HG02970 (cell line): Measurements from ENCODE around the gene UNC119B.
"Not testable (repeated sequence)": the region's sequence is repeated elsewhere in the genome, so short reads cannot be mapped to it uniquely, and the experiment has no call there.

Experiments used
- ATAC-seq: cut with Tn5 transposase; IDR thresholded peaks from one replicate; pipeline ENCODE4 v1.9.1; 2021; ENCODE audit warnings: mild to moderate bottlenecking, moderate library complexity, moderate number of reproducible peaks; ENCODE audit not compliant: unreplicated experiment, low FRiP score

Gene UNC119B

GRCh38 chr12:120718055-120718454 is 7.8 kb downstream of the UNC119B start:
- no peak for ATAC-seq

- no peak for ATAC-seq
These were observed 8.8 kb downstream of the UNC119B start for GRCh38 chr12:120719072-120719471.

DNA sequence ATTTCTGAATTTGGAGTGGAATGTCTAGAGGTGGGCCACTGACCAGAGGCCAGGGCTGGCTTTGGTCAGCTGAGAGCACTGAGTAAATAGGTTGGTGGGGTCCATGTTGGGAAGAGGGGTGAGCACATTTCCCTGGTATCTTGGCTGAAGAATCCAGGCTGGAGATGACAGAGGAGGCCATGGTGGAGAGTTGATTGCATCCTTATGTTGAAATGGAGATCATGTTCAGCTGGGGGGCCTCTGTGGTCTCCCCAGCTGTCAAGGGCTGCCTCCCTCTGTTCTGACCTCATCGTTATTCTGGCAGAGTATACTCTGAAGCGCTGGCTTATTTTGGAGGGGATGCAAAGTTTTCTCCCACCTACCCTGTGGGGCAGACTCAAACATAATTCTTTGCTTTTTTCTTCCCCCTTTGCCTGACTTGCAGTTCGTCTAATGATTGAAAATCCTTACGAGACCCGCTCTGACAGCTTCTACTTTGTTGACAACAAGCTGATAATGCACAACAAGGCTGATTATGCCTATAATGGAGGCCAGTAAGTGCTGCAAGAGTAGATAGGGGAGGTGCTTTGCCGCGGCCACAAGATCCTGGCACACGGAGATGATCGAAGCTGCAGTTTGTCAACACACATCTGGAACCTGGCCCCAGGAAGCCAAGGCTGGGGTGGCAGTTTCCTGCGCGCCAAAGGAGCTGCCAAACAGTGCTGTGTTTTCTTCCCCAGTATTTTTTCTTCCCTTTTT is 9.4 kb downstream of the UNC119B start:
- ATAC-seq = no peak

- no peak for ATAC-seq
These were observed 10.2 kb downstream of the UNC119B start for GRCh38 chr12:120720234-120720986.

DNA sequence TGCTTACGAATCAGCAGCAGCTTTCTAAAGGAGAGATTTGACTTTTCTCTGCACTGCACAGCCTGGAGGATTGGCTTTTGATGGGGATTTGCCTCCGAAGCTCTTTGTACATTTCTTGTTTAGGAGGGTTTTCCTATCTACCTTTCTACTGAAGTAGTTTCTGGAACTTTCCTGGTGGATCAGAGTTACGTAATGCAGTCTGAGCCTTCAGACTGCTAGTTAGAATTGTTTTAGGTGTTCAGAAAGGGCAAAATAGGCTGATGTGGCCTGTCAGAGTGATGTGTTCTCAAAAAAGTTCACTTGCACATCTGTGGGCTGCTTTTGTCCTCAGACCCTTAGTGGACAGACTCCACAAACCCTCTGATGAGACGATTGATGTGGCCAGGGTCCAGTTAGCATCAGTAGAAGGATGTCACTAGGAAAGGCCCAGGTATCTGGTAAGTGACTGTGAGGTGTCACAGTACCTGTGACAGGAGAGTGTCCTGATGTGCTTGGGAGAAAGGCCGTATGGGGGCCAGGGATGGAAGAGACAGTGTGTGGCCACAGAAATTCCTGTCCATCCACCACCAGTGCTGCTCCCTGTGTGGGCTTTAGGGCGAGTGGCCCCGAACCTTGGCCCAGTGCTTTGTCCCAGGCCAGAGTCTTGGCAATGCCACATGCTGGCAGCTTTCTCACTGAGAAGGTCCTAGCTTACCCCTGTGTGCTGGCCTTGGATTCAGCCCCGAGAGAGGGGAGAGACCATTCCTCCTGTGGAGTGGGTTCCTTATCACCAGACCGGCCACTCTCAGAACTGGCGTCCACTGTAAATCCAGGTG is 10.9 kb downstream of the UNC119B start:
- no peak for ATAC-seq

DNA sequence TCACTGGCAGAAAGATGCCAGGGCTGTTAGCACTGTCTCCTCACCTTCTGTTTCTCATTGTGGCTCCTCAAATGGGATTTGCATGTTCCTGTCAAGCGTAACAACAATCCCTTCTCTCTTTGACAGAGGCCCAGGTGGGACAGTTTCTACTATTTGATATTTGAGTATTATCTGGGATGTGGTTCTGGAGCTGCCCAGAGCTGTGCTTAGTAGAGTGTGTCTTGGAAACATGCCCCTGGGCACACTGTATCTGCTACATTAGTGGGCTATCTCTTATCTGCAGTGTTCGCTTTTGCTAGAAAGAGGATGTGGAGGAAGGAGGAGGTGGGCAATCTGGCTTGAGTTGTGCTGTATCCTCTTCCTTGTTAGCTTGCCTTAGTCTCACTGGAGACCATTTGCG is 11.6 kb downstream of the UNC119B start:
- no peak for ATAC-seq

- ATAC-seq = no peak
These were observed 12.5 kb downstream of the UNC119B start for GRCh38 chr12:120722784-120723183.

GRCh38 chr12:120724720-120725119 is 14.5 kb downstream of the UNC119B start:
- ATAC-seq = no peak

GRCh38 chr12:120725151-120725658 is 14.9 kb downstream of the UNC119B start:
- ATAC-seq = no peak

DNA sequence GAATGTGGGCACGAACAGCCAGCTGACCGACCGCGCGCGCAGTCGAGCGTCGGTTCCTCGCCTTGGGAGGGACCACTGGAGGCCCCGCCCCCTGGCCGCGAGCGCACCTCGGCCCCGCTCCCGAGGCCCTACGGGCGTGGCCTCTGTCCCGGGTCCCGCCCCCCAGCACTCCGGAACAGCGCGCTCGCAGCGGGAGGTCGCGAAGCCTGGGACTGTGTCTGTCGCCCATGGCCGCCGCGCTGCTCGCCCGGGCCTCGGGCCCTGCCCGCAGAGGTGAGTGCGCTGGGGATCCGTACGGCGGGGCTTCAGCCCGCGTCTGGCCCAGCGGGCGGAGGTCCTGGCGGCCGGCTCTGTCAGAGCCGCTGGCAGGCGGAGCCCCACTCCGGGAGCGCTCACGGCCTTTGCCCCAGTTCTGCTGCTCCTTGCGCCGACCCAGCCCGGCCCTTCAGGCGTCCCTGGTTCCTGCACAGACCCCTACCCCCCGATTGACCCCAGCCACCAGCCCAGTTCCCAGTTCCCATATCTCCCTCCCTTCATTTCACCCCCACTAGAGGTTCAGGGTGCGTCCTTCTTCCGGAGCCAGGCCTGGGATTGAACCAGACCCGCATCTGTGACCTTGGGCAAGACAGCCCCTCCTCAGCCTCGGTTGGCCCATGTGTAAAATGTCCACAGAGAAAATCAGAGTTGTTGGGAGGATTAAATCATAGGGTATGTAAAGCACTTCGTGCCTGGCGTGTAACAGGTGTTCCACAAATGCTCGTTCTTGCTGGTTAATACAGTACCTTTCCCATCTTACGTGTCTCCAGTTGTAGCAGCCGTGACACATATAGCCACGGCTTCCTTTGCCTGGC is 15.6 kb downstream of the UNC119B start, which contains the start of gene ACADS:
TSS of gene ACADS (plus strand) at position 168 of the 851 bp plus-strand sequence. CDS start at position 228, 60 bp downstream.
- peak; percentile 91 for ATAC-seq

GRCh38 chr12:120726510-120726793 is 16.2 kb downstream of the UNC119B start:
- no peak for ATAC-seq

- no peak for ATAC-seq
These were observed 16.7 kb downstream of the UNC119B start for GRCh38 chr12:120726961-120727360.

- ATAC-seq = not testable (repeated sequence)
These were observed 21.9 kb downstream of the UNC119B start for GRCh38 chr12:120732198-120732597.

DNA sequence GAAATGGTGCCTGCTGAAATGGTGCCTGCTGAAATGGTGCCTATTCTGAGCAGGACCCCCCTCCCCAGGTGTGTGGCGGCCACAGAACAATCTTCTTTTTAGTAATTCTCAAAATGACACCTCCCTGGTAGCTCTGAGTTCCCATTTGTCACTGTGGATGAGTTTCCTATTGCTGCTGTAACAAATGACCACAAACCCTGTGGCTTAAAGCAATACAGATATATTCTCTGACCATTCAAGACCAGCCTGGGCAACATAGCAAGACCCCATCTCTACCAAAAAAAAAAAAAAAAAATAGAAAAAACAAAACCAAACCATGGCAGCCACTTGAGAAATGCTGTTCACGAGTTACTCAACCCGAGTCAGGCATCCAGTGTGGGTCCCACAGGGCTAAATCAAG is 23.3 kb downstream of the UNC119B start:
- ATAC-seq = no peak

GRCh38 chr12:120734210-120734609 is 24.0 kb downstream of the UNC119B start:
- ATAC-seq = no peak

DNA sequence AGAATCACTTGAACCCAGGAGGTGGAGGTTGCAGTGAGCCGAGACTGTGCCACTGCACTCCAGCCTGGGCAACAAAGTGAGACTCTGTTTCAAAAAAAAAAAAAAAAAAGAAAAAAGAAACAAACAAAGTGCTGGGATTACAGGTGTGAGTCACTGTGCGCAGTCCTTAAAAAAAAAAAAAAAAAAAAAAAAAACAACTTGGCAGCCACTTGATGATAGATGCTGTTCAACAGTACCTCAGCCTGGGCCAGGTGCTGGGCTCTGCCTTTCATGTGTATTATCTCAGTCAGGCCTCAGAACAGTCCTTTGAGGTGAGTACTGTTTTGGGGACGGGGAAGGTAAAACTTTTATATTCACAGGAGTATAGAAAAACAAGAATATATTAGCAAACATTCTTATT is 24.9 kb downstream of the UNC119B start:
- ATAC-seq = no peak

DNA sequence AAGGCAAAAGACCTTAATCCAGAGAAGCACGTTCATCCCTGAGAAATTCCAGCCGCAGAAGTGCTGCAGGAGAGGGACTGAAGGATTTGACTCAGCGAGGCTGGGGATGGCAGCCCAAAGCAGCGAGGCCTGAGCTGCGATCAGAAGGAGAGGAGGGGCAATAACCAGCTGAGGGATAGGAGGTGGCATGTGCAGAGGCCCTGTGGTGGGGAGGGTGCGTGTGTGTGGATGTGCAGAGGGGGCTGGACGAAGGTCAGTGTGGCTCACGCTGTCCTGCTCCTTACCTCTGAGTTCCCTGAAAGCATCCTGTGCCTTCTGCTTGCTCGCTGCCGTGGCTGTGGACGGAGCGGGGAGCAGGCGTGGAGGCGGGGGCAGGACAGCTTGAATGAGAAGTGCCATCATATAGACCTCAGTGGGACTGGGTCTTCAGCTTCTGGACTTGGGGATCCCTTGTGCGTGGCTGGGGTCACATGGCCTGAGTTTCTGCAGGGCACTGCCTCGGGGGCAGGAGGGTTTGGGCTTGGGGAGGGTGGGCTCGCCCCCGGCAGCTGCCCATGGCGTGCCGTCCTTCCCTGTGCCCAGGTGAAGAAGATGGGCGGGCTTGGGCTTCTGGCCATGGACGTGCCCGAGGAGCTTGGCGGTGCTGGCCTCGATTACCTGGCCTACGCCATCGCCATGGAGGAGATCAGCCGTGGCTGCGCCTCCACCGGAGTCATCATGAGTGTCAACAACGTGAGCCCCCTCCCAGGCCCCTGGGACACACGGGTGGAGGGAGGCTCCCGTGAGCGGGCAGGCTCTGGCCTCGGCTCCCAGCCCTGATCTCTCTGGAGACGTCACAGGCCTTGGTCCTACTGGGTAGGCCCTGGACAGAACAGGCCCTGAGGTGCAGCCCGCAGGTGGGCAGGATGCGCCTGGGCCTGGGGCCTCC is 26.4 kb downstream of the UNC119B start:
- no peak for ATAC-seq

- ATAC-seq = no peak
These were observed 27.4 kb downstream of the UNC119B start for GRCh38 chr12:120737557-120738251.
